ENCODE measurements around the gene TPM3. TPM values are rescaled to one million over a fixed set of nuclear protein-coding genes. Genes with fewer than 3 reads are reported as not detected.
A peak's percentile ranks its signal among the peaks of the same experiment; 100 is the strongest.
"Not testable (repeated sequence)": the region's sequence is repeated elsewhere in the genome, so short reads cannot be mapped to it uniquely, and the experiment has no call there.

TPM3 gene
- total and polyA plus RNA-seq, 12 donors, result 104 to 465 (median 269) TPM

DNA sequence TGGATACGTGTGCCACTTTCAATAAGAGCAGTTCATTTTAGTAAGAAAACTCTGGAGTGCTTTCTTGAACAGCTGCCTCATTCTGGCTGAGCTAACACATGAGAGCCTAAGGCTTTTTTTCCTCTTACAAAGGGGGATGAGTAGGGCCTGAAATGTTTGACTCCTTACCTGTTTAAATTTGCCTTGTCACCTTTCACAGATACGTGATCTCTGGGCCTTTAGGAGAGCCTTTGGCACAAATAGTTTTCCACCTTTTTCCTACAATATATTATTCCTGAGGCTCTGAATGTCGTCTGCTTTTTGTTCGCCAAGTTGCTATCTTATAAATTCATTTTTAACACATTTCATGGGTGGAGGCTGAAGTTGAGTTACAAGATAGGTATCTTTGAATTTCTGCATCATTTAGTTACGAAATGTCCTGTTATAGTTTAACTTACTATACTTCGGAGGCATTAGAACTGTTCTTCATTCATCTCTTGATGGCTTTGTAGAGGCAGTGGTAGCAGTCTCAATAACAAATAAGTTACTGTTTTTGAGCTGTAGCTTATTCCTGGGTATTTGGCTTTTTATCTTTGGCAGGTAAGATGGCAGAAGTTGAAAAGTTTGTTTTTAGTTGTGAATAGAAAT lies 46.1 kb upstream of the TPM3 start:
- no peak for DNase-seq
- Histone ChIP-seq H3K4me1 (replicated peaks in 1 of 2) (peaks cover 0 to 3% of the 10 kb centered on the region in 2 donors), H3K27ac (no peak overlapping the region), H3K36me3 (replicated peaks in 1 of 2) (peaks cover 0 to 92% of the 10 kb centered on the region in 2 donors), H3K27me3 (no peaks in the 10 kb centered on the region), H3K9me3 (replicated peaks in 1 of 3) (no peaks in the 10 kb centered on the region), H3K4me3 (no peak overlapping the region)
- 92 to 94% (median 94%) methylated on average over 6 of the region's 6 CpGs for WGBS, 4 donors
- intact Hi-C loops (cut with DNase I), result no loop called here
- TF ChIP-seq, protein P1, sequence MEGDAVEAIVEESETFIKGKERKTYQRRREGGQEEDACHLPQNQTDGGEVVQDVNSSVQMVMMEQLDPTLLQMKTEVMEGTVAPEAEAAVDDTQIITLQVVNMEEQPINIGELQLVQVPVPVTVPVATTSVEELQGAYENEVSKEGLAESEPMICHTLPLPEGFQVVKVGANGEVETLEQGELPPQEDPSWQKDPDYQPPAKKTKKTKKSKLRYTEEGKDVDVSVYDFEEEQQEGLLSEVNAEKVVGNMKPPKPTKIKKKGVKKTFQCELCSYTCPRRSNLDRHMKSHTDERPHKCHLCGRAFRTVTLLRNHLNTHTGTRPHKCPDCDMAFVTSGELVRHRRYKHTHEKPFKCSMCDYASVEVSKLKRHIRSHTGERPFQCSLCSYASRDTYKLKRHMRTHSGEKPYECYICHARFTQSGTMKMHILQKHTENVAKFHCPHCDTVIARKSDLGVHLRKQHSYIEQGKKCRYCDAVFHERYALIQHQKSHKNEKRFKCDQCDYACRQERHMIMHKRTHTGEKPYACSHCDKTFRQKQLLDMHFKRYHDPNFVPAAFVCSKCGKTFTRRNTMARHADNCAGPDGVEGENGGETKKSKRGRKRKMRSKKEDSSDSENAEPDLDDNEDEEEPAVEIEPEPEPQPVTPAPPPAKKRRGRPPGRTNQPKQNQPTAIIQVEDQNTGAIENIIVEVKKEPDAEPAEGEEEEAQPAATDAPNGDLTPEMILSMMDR (IDR thresholded peaks at IDR 0.05), result no peak
- TF ChIP-seq POLR2A (IDR thresholded peaks at IDR 0.05), result no peak

DNA sequence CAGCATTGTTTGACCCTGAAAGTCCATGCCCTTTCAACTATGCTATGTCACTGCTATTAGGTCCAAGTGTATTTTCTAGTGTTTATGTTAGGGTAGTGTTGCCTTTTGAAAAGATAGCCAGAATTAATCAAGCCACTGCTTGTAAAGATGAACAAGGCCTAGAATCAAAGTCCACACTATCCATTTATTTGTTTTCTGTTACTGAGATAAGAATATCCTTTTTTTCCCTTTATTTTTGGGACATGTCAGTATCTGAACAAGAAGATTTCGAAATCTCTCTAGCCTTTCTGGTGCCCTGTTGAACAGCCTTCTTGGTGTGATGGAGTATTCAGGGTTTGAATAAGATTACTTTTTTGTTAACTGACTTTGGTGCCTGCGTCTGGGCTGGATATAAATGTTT lies 45.5 kb upstream of the TPM3 start:
- Histone ChIP-seq H3K27me3 (no peaks in the 10 kb centered on the region), H3K4me1 (replicated peaks in 1 of 2) (peaks cover 0 to 3% of the 10 kb centered on the region in 2 donors), H3K4me3 (no peak overlapping the region), H3K9me3 (replicated peaks in 1 of 3) (no peaks in the 10 kb centered on the region), H3K27ac (peak overlapping the region in 1 of 5 donors; percentile 14), H3K36me3 (replicated peaks in 1 of 2) (peaks cover 0 to 92% of the 10 kb centered on the region in 2 donors)
- intact Hi-C loops (cut with DNase I), result no loop called here
- DNase-seq, result no peak
- no peak for TF ChIP-seq POLR2A (IDR thresholded peaks at IDR 0.05)
- TF ChIP-seq, protein P1 (IDR thresholded peaks at IDR 0.05), result no peak
- WGBS, 4 donors, result 62 to 85% (median 78%) methylated on average over 2 of the region's 2 CpGs

DNA sequence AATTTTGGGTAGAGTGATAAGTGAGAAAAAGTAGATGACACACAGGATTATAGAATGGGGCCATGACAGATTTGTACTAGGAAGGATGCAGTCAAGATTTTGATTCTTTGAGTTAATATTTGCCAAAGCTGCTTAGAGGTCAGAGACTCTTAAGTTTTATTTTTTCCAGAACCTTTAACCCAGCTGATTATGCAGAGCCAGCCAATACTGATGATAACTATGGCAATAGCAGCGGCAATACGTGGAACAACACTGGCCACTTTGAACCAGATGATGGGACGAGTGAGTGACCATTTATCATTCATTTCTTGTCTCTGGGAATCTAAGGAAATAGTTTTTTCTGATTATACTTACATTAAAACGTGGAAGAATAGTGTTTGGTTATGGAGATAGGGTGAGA lies 45.0 kb upstream of the TPM3 start:
- Histone ChIP-seq H3K27me3 (no peaks in the 10 kb centered on the region), H3K4me1 (replicated peaks in 1 of 2) (peaks cover 0 to 3% of the 10 kb centered on the region in 2 donors), H3K27ac (peak overlapping the region in 2 of 5 donors; percentile 14), H3K9me3 (replicated peaks in 1 of 3) (no peaks in the 10 kb centered on the region), H3K36me3 (replicated peaks in 1 of 2) (peaks cover 0 to 91% of the 10 kb centered on the region in 2 donors), H3K4me3 (no peak overlapping the region)
- intact Hi-C loops (cut with DNase I), result no loop called here
- DNase-seq, result peak in 1 of 7 donors; percentile 25
- 79 to 84% (median 82%) methylated on average over 4 of the region's 4 CpGs for WGBS, 4 donors
- TF ChIP-seq, protein P1 (IDR thresholded peaks at IDR 0.05), result no peak
- TF ChIP-seq POLR2A (IDR thresholded peaks at IDR 0.05), result no peak

DNA sequence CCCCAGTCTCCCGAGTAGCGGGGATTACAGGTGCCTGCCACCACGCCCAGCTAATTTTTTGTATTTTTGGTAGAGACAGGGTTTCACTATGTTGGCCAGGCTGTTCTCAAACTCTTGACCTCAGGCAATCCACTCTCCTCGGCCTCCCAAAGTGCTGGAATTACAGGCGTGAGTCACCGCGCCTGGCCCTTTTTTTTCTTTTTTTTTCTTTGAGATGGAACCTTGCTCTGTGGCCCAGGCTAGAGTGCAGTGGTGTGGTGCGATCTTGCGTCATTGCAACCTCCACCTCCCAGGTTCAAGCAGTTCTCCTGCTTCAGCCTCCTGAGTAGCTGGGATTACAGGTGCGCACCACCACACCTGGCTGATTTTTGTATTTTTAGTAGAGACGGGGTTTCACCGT lies 41.2 kb upstream of the TPM3 start:
- H3K27me3 ChIP-seq; H3K9me3 ChIP-seq (replicated peaks in 1 of 3); H3K4me3 ChIP-seq; H3K4me1 ChIP-seq (replicated peaks in 1 of 2); DNase-seq; intact Hi-C loops (cut with DNase I); H3K27ac ChIP-seq: not testable (repeated sequence)
- WGBS, 4 donors, result 92 to 95% (median 94%) methylated on average over 12 of the region's 12 CpGs
- H3K36me3 ChIP-seq (replicated peaks in 1 of 2), result peaks cover 0 to 98% of the 10 kb centered on the region in 2 donors

DNA sequence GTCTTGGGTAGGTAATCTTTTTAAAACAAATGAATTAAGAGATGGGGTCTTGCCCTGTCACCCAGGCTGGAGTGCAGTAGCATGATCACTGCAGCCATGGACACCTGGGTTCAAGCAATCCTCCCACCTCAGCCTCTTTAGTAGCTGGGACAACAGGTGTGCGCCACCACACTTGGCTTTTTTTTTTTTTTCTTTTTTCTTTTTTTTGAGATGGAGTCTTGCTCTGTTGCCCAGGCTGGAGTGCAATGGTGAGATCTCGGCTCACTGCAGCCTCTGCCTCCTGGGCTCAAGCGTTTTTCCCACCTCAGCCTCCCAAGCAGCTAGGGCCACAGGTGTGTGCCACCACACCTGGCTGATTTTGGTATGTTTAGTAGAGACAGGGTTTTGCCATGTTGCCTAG lies 39.2 kb upstream of the TPM3 start:
- H3K27ac ChIP-seq; H3K4me3 ChIP-seq; H3K4me1 ChIP-seq (replicated peaks in 1 of 2); H3K27me3 ChIP-seq; H3K9me3 ChIP-seq (replicated peaks in 1 of 3); DNase-seq; intact Hi-C loops (cut with DNase I): not testable (repeated sequence)
- WGBS, 4 donors, result 91 to 100% (median 97%) methylated on average over 3 of the region's 3 CpGs
- H3K36me3 ChIP-seq (replicated peaks in 1 of 2), result peaks cover 0 to 98% of the 10 kb centered on the region in 2 donors

Measured in adrenal gland (tissue), 12 donors.